ENCODE data around the gene NTPCR.
"Not testable (repeated sequence)": the region's sequence is repeated elsewhere in the genome, so short reads cannot be mapped to it uniquely, and the experiment has no call there.

Gene NTPCR, protein sequence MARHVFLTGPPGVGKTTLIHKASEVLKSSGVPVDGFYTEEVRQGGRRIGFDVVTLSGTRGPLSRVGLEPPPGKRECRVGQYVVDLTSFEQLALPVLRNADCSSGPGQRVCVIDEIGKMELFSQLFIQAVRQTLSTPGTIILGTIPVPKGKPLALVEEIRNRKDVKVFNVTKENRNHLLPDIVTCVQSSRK

DNA sequence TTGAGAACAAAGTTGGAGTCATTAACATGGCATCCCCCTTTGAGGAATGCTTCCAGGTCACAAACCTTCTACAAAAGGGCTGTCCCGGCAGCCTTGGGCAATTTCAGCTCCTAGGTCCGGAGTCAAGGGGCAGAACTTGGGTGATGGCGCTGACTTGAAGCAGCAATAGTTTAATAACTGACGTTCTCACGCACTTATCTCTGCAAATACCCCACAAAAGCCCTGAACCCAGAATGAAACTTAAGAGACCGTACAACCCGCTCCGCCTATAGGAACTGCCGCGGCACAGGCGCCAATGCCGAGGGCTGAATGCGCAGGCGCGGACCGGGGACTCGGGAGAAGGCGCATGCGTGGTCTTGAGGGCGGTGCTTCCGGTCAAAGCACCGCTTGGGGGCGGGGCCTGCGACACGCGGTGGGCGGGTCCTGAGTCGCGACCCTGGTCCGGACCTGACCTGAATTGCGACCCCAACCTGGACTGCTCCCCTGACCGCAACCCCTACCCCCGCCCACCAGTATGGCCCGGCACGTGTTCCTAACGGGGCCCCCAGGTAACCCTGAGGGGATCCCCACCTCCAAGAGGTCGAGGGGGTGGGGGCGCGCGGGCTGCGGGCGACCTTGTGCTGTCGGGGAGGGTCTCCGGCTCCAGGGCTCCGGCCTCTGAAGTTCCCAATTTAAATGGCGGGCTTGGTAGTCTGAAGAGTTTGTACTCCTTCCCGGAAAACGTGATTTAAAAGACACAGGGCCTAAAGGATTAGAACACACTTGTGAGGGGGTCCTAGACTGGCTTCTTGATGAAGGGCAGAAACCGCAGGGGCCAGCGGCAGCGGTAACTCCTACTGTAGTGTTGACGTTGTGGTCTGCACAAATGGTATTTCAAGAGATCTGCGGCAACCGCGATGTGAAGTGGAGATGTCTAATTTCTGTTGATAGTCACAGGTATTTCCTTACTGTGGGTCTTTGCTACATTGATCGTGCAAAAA is at the start of gene NTPCR:
NTPCR (plus strand) TSS at position 415 of the 980 bp plus-strand sequence; CDS start at position 515, 100 bp downstream.
- DNase-seq (ENCODE audit: low spot score), result peak; percentile 93

GRCh38 chr1:232900818-232901217 is 49.6 kb upstream of the NTPCR start:
- no peak for DNase-seq (ENCODE audit: low spot score)

DNA sequence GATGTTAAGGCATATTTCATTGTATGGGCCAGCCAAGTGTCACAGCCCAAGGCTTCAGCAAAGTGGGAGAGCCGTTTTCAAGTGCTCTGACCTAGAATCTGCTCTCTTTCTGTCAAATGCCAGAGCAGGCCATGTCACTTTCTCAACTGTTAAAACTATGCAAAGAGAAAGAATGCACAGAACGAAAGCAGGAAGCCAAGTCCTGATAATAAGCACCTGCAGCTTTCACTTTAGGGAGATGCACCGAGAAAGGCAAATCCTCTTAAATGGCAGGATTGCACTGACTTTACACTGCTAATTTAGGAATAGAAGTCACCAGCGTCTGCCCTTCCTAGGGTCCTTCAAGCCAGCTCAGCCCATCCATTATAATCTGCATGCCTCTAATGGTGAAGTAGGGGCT is 49.2 kb upstream of the NTPCR start:
- no peak for DNase-seq (ENCODE audit: low spot score)

DNA sequence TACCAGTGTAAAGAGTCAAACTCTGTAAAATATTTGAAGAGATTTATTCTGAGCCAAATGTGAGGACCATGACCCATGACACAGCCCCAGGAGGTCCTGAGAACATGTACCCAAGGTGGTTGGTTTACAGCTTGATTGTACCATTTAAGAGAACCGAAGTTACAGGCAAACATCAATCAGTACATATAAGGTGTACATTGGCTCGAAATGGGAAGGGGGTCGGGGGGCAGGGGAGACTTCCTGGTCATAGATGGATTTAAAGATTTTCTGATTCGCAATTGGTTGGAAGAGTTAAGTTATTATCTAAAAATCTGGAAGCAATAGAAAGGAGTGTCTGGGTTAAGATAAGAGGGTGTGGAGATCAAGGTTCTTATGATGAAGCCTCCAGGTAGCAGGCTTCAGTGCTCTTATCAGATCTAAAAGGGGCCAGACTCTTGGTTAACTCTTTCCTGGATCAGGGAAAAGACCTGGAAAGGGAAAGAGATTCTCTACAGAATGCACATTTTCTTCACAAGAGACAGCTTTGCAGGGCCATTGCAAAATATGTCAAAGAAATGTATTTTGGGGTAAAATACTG is 47.5 kb upstream of the NTPCR start:
- DNase-seq (ENCODE audit: low spot score), result no peak

DNA sequence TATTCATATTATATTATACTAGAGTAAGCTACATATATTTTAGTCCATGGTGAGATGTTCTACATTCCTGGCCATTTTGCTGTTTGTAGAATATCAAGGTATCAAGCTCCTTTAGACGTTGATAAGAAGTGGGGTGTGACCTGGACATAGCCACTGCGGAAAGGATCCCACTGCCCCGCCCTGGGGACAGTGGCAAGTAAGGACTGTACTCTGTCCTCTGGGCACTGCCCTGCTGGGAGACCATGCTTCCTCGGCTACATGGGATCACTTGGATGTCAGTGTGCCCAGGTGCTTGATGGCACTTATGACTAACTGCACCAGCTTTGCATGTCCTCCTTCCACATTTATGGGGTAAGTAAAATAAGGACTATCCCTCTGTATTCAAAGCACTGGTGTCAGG is 46.3 kb upstream of the NTPCR start:
- DNase-seq (ENCODE audit: low spot score), result no peak

- no peak for DNase-seq (ENCODE audit: low spot score)
Measured at GRCh38 chr1:232904566-232904965, 45.8 kb upstream of the NTPCR start.

DNA sequence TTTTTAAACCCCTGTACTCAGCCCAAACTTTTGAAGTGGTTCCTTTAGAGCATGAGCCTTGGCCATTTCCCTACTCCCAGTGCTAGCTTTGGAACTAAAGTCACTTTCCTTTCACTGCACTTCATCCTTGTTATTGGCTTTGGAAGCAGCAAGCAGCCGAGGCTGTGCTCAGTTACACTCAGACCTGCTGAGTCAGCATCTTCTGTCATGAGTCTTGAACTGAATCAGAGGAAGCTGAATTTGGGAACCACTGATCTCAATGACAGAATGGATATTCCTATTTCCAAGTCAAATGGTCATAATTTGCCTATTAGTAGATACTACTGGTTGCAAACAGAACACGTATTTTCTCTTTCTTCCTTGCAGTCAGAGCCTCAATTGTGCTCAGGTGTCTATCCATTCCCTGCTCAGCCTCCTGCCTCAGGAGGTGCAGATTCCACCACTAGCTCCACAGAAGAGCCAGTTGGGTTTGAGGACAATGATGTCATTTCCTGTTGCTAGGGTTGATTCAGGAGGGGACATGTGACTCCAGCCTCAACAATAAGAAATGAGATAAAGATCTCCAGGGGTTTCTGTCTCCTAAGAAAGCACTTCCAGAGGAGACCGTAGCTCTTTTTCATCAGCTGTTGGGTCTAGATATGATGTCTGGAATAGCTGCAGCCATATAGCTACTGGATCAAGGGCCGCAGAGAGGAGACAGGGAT is 44.9 kb upstream of the NTPCR start:
- DNase-seq (ENCODE audit: low spot score), result no peak

DNA sequence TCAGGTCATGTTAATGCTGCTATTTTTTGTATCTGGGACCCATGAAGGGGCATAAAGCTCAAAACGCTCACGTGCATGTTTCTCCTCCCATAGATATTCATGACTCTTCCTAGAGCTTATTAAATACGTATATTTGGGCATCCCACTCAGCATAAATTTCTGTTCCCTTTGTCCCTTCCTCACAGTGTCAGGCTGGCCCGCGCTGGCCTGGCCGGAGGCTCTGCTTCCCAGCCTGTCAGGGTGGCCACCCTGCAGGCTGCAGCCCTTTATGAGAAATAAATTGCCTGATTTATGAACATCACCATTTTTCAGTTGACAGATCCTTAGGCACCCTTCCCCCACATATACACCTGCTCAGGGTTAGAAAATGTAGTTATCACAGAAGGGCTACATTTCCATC is 44.0 kb upstream of the NTPCR start:
- no peak for DNase-seq (ENCODE audit: low spot score)

- no peak for DNase-seq (ENCODE audit: low spot score)
Measured at GRCh38 chr1:232908831-232909230, 41.6 kb upstream of the NTPCR start.

GRCh38 chr1:232909752-232910151 is 40.7 kb upstream of the NTPCR start:
- DNase-seq (ENCODE audit: low spot score), result no peak

GRCh38 chr1:232911027-232911599 is 39.3 kb upstream of the NTPCR start:
- no peak for DNase-seq (ENCODE audit: low spot score)

- no peak for DNase-seq (ENCODE audit: low spot score)
Measured at GRCh38 chr1:232912845-232913580, 37.4 kb upstream of the NTPCR start.

DNA sequence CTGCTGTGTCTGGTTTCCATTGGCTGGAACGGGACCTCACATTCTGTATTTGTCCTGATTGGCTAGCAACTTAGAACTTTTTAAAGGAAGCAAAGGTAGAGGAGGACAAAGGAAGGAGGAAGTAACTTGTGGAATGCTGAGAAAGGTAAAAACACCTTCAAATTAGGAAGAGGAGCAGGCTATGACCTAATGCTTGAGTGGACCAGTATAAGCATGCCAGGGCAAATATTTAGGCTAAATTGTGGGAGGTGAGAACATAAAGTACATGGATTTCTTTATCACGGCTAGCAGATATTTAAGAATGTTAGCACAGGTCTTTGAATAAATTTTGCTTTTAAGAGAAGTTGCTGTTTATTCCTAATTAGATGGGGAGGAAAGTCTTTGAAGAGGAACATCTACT is 36.1 kb upstream of the NTPCR start:
- not testable (repeated sequence) for DNase-seq (ENCODE audit: low spot score)

DNA sequence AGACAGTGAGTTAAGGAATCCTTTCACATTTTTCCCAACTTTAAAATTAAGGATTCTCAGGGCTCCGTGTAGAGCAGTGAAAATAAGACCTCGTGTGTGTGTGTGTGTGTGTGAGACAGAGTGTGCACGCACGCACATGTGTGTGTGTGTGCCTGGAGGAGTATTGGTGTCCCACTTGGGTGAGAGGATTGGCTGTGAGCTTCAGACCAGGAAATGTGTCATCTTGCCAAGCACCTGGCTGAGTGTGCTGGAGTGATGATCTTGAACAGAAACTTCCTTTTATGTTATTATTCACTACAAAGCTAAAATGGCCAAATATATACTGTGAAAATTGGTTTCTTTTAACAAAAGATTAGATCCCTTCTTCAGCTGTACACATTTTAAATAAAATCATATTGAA is 35.2 kb upstream of the NTPCR start:
- DNase-seq (ENCODE audit: low spot score), result no peak

DNA sequence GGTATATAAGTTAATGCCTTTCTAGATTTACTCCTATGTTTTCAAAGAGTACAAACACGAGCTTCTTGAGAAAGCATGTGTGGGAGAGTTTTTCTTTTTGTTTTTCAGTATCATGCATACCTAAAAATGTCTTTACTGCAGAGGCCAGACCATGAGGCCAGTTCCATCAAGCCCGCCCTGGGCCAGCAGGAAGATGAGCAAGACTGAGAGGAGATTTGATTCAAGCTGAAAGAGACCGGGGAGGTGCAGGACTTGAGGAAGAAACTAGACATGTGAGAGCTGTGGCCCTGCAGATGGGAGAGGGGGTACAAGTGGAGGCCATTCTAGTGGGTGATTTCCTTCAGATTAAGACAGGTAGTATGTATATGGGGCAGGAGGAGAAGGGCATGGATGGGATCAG is 33.4 kb upstream of the NTPCR start:
- no peak for DNase-seq (ENCODE audit: low spot score)

DNA sequence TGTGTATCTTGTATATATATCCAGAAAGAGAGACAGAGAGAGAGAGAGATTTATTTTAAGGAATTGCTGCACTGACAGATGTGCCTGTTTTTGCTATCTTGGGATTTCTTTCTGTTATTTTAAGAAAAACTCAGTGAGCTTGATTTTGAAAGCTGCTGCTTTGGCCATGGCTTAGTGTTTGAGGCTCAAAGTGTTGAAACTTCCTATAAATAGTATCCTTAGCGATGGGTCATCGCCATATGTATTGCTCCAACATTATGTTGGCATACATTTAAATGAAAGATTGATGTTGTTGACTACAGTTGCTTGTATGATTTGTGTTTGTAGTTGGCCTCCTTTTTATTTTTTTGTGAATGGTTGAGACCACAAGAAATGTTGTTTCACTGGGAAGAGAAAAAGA is 29.0 kb upstream of the NTPCR start:
- no peak for DNase-seq (ENCODE audit: low spot score)

GRCh38 chr1:232922485-232922884 is 27.9 kb upstream of the NTPCR start:
- DNase-seq (ENCODE audit: low spot score), result no peak

DNA sequence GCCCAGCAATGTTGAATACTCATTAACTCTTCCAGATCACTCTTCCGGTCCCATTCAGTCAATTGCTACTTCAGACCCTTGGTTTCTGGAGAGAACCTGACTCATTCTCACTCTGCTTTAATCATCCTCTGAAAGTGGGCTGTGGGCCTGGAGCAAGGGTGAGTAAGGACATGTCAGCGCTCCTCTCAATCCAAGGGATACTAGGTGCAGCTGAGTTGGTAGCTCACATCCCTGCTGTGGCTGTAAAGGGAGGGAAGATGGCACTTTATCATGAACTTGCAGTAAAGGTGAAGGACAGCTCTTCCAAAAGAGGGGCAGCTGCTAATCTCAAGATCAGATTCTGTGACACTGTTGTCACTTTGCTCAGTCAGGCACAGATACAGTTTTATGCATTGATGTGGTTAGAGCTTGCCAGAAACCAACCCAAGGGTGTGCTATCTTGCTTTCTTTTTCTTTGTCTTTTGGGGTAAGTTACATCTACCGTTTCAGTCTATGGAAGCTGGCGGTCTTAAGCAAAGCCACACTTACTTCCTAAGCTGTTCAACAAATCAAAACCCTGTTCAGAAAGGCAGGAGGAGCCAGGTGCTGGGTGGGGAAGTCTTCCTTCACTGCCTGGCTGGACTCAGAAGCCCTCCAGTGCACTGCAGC is 26.5 kb upstream of the NTPCR start:
- DNase-seq (ENCODE audit: low spot score), result no peak

- DNase-seq (ENCODE audit: low spot score), result no peak
Measured at GRCh38 chr1:232924874-232925273, 25.5 kb upstream of the NTPCR start.

DNA sequence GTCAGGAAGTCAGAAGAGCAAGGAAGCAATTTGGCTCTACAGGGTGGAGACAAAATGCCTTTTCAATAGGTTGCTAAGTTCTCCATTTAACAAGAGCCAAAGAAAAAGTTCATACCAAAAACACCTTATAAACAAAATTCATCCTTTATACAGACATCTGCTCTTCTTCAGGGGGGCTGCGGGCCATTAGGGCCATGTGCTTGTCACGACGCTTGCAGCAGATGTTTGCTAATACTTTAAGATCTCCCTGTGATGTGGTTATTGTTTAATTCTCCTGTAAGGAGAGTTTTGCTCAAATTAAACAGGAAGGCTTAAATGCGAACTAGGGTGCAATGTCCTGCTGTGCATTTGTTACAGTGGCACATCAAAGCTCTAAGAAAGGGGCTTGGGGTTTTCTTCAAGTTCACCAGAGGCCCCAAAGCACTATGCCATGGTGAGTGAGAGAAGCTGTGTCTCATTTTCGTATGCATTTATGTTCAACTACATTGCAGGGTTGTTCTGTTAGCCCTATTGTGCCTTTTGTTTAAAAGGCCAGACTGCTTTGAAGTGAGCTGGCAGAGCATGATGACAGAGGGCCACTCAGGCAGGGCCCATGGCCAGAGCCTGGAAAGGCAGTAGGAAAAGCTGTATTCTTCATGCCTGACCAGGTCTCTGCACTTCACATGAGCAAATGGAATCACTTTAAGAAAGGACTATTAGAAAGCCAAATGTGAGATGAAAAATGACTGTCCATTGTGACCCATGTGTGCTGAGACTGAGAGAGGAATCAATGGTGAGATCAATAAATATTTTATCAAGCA is 24.8 kb upstream of the NTPCR start:
- DNase-seq (ENCODE audit: low spot score), result no peak

Measured in putamen (tissue), 1 donor.